Measurements from ENCODE around the gene CDPF1.
A peak's percentile ranks its signal among the peaks of the same experiment; 100 is the strongest.

Gene CDPF1

GRCh38 chr22:46262449-46263215 lies 12.5 kb upstream of the CDPF1 start:
- H3K4me3 ChIP-seq (ENCODE audit: low read length) = no peak overlapping the region
- TF ChIP-seq CTCF (conservative IDR thresholded peaks at IDR 0.05; ENCODE audit: low read depth, low read length) = peak; percentile 48
- peak; percentile 13 for DNase-seq (ENCODE audit: low read depth)

GRCh38 chr22:46260038-46260437 lies 9.9 kb upstream of the CDPF1 start:
- no peak for DNase-seq (ENCODE audit: low read depth)
- no peak for TF ChIP-seq CTCF (conservative IDR thresholded peaks at IDR 0.05; ENCODE audit: low read depth, low read length)
- H3K4me3 ChIP-seq (ENCODE audit: low read length) = no peak overlapping the region

- no peak for DNase-seq (ENCODE audit: low read depth)
- no peak for TF ChIP-seq CTCF (conservative IDR thresholded peaks at IDR 0.05; ENCODE audit: low read depth, low read length)
- H3K4me3 ChIP-seq (ENCODE audit: low read length) = no peak overlapping the region
These were observed 9.3 kb upstream of the CDPF1 start for GRCh38 chr22:46259374-46259773.

GRCh38 chr22:46256358-46256958 lies 6.4 kb upstream of the CDPF1 start:
- peak; percentile 20 for DNase-seq (ENCODE audit: low read depth)
- no peak for TF ChIP-seq CTCF (conservative IDR thresholded peaks at IDR 0.05; ENCODE audit: low read depth, low read length)
- no peak overlapping the region for H3K4me3 ChIP-seq (ENCODE audit: low read length)

GRCh38 chr22:46251816-46252380 lies 1.8 kb upstream of the CDPF1 start:
- no peak overlapping the region for H3K4me3 ChIP-seq (ENCODE audit: low read length)
- no peak for TF ChIP-seq CTCF (conservative IDR thresholded peaks at IDR 0.05; ENCODE audit: low read depth, low read length)
- DNase-seq (ENCODE audit: low read depth) = no peak

GRCh38 chr22:46251266-46251665 lies 1.2 kb upstream of the CDPF1 start:
- TF ChIP-seq CTCF (conservative IDR thresholded peaks at IDR 0.05; ENCODE audit: low read depth, low read length) = no peak

GRCh38 chr22:46250783-46251125 lies 661 bp upstream of the CDPF1 start:
- TF ChIP-seq CTCF (conservative IDR thresholded peaks at IDR 0.05; ENCODE audit: low read depth, low read length) = no peak
- peak overlapping the region; percentile 77 for H3K4me3 ChIP-seq (ENCODE audit: low read length)
- DNase-seq (ENCODE audit: low read depth) = no peak

More at GRCh38 chr22:46251266-46251665, 1.2 kb upstream of the CDPF1 start:
- DNase-seq (ENCODE audit: low read depth) = no peak
- H3K4me3 ChIP-seq (ENCODE audit: low read length) = peak overlapping the region; percentile 77

Data from retinal pigment epithelial cell (primary cell).